ENCODE measurements around the gene GCLC. TPM values are rescaled to one million over a fixed set of nuclear protein-coding genes. Genes with fewer than 3 reads are reported as not detected.

The GCLC gene
- total and polyA plus RNA-seq, 9 of the 15 experiments (the other 6 are each of a cell fraction or from before 2014, with no cell fraction given) = 3.9 to 20.0 (median 9.4) TPM

DNA sequence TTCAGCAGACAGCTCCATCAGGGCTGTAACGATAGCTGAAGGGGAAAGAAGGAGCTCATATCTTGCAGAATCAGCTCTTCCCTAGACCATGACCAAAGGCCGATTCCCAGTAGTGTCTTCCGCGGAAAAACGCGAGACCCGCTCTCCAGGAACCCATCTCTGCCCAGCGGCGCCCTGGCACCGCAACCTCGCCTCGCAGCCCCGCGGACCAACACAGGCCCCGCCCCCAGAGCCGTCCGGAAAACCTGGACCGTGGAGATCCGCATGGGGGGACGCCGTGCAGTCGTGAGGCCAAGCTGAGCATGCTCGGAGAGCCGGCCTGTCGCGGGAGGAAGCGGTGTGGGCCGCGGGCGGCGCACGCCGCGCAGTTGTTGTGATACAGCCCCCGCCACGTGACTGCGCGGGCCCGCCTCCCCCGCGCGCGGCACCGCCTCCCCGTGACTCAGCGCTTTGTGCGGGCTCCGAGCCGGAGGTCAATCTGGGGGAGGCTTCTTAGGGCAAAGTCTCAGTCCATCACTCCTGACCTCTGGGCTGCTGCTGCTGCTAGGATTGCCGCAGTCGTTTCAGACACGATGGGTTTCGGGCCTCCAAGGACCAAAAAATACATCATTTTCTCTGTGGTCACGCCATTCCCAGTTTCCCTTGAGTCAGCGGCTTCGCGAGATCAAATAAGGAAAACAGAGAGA lies 3.1 kb upstream of the GCLC start (continued):
- peak; percentile 69 for TF ChIP-seq MXI1 (IDR thresholded peaks at IDR 0.05; ENCODE audit: low read depth, low read length)
- TF ChIP-seq ZNF79 (CRISPR knock-in tag; IDR thresholded peaks at IDR 0.05; ENCODE audit: low read depth) = no peak; the same call in 1 of the 2 replicates
- TF ChIP-seq ZNF165 (CRISPR knock-in tag; IDR thresholded peaks at IDR 0.05; ENCODE audit: borderline replicate concordance) = no peak
- TF ChIP-seq, protein P1, sequence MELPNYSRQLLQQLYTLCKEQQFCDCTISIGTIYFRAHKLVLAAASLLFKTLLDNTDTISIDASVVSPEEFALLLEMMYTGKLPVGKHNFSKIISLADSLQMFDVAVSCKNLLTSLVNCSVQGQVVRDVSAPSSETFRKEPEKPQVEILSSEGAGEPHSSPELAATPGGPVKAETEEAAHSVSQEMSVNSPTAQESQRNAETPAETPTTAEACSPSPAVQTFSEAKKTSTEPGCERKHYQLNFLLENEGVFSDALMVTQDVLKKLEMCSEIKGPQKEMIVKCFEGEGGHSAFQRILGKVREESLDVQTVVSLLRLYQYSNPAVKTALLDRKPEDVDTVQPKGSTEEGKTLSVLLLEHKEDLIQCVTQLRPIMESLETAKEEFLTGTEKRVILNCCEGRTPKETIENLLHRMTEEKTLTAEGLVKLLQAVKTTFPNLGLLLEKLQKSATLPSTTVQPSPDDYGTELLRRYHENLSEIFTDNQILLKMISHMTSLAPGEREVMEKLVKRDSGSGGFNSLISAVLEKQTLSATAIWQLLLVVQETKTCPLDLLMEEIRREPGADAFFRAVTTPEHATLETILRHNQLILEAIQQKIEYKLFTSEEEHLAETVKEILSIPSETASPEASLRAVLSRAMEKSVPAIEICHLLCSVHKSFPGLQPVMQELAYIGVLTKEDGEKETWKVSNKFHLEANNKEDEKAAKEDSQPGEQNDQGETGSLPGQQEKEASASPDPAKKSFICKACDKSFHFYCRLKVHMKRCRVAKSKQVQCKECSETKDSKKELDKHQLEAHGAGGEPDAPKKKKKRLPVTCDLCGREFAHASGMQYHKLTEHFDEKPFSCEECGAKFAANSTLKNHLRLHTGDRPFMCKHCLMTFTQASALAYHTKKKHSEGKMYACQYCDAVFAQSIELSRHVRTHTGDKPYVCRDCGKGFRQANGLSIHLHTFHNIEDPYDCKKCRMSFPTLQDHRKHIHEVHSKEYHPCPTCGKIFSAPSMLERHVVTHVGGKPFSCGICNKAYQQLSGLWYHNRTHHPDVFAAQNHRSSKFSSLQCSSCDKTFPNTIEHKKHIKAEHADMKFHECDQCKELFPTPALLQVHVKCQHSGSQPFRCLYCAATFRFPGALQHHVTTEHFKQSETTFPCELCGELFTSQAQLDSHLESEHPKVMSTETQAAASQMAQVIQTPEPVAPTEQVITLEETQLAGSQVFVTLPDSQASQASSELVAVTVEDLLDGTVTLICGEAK (IDR thresholded peaks at IDR 0.05) = no peak; the same call in 1 of the 2 replicates
- TF ChIP-seq, protein P1 (CRISPR knock-in tag; IDR thresholded peaks at IDR 0.05) = no peak
- TF ChIP-seq, protein P2, sequence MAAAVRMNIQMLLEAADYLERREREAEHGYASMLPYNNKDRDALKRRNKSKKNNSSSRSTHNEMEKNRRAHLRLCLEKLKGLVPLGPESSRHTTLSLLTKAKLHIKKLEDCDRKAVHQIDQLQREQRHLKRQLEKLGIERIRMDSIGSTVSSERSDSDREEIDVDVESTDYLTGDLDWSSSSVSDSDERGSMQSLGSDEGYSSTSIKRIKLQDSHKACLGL (CRISPR knock-in tag; IDR thresholded peaks at IDR 0.05; ENCODE audit: borderline replicate concordance, poor library complexity, severe bottlenecking) = no peak
- TF ChIP-seq, protein P3, sequence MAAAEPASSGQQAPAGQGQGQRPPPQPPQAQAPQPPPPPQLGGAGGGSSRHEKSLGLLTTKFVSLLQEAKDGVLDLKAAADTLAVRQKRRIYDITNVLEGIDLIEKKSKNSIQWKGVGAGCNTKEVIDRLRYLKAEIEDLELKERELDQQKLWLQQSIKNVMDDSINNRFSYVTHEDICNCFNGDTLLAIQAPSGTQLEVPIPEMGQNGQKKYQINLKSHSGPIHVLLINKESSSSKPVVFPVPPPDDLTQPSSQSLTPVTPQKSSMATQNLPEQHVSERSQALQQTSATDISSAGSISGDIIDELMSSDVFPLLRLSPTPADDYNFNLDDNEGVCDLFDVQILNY (CRISPR knock-in tag; IDR thresholded peaks at IDR 0.05) = no peak; the same call in 1 of the 2 replicates
- peak; percentile 86 for TF ChIP-seq NFE2L1 (tag; IDR thresholded peaks at IDR 0.05; ENCODE audit: borderline replicate concordance, low read depth)
- 0 out of 2 replicates have a peak, but pooled peaks have one; percentile 32 for TF ChIP-seq CBFB (CRISPR knock-in tag; IDR thresholded peaks at IDR 0.05)
- TF ChIP-seq, protein P4, sequence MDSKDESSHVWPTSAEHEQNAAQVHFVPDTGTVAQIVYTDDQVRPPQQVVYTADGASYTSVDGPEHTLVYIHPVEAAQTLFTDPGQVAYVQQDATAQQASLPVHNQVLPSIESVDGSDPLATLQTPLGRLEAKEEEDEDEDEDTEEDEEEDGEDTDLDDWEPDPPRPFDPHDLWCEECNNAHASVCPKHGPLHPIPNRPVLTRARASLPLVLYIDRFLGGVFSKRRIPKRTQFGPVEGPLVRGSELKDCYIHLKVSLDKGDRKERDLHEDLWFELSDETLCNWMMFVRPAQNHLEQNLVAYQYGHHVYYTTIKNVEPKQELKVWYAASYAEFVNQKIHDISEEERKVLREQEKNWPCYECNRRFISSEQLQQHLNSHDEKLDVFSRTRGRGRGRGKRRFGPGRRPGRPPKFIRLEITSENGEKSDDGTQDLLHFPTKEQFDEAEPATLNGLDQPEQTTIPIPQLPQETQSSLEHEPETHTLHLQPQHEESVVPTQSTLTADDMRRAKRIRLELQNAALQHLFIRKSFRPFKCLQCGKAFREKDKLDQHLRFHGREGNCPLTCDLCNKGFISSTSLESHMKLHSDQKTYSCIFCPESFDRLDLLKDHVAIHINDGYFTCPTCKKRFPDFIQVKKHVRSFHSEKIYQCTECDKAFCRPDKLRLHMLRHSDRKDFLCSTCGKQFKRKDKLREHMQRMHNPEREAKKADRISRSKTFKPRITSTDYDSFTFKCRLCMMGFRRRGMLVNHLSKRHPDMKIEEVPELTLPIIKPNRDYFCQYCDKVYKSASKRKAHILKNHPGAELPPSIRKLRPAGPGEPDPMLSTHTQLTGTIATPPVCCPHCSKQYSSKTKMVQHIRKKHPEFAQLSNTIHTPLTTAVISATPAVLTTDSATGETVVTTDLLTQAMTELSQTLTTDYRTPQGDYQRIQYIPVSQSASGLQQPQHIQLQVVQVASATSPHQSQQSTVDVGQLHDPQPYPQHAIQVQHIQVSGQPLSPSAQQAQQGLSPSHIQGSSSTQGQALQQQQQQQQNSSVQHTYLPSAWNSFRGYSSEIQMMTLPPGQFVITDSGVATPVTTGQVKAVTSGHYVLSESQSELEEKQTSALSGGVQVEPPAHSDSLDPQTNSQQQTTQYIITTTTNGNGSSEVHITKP (IDR thresholded peaks at IDR 0.05; ENCODE audit: partially characterized antibody) = no peak
- peak; percentile 86 for TF ChIP-seq MTA3 (IDR thresholded peaks at IDR 0.05; ENCODE audit: borderline replicate concordance)
- TF ChIP-seq NCOR1 (IDR thresholded peaks at IDR 0.05) = peak; percentile 76
- TF ChIP-seq HOXB6 (CRISPR knock-in tag; IDR thresholded peaks at IDR 0.05; ENCODE audit: borderline replicate concordance) = no peak

Measured in K562 (cell line).